Astrocyte of the cerebellum (primary cell): Measurements from ENCODE around the gene COL19A1.

Experiments used
- DNase-seq: peaks from one replicate; pipeline ENCODE4 v3.0.0-alpha.2; 2011; ENCODE audit warnings: low read depth
- H3K4me3 ChIP-seq: 2 replicates; pipeline ENCODE4 v1.5.1; 2011; ENCODE audit warnings: mild to moderate bottlenecking, low read depth, low read length, moderate library complexity
- in situ Hi-C: cut with HindIII; loops from 2 replicates; pipeline ENCODE4 v1.10.0; 2017; ENCODE audit warnings: low sequenced_read_pairs
- TF ChIP-seq, protein P1 (sequence below): IDR thresholded peaks from 2 replicates; pipeline ENCODE4 v1.5.1; 2012; ENCODE audit warnings: low read length, low read depth, moderate library complexity, mild to moderate bottlenecking; ENCODE audit errors: missing control alignments

The COL19A1 gene

DNA sequence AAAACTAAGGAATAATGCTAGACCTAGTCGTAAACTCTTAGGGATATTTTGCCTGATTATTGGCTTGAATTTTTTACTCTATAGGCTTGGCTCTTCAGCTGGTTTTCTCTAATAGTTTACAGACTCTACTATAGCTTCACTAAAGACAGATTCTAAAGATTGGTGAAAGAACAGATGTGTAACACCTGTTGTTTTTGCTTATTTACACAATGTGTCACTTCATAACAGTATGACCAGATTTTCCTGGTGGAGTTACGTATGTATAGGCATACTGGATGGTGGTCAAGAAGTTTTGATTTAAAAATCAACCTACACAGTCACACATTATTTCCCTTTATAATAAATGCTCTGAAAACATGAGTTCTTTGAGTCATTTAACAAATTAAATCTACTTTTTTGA, 4.8 kb downstream of the COL19A1 start:
- TF ChIP-seq, protein P1, sequence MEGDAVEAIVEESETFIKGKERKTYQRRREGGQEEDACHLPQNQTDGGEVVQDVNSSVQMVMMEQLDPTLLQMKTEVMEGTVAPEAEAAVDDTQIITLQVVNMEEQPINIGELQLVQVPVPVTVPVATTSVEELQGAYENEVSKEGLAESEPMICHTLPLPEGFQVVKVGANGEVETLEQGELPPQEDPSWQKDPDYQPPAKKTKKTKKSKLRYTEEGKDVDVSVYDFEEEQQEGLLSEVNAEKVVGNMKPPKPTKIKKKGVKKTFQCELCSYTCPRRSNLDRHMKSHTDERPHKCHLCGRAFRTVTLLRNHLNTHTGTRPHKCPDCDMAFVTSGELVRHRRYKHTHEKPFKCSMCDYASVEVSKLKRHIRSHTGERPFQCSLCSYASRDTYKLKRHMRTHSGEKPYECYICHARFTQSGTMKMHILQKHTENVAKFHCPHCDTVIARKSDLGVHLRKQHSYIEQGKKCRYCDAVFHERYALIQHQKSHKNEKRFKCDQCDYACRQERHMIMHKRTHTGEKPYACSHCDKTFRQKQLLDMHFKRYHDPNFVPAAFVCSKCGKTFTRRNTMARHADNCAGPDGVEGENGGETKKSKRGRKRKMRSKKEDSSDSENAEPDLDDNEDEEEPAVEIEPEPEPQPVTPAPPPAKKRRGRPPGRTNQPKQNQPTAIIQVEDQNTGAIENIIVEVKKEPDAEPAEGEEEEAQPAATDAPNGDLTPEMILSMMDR, result no peak

DNA sequence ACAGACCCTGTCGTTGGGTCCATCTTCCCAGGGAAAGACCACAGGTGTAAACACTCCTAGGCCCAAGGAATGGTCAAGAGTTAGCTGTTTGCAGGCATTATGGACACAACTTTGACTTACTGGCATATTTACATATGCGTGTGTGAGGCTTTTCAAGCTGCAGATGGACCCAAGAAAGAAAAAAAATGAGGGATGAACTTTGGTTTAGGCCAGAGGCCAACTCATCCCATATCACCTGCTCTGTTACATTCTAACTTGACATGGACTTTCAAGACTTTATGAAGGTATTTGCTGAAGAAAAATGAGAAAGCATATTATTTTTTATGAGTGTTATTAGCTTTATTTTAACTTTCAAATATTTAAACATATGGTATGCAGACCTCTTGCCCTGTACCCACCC, 6.9 kb downstream of the COL19A1 start:
- TF ChIP-seq, protein P1, result no peak
- H3K4me3 ChIP-seq, result no peak overlapping the region
- in situ Hi-C loops, result no loop called here
- DNase-seq, result no peak

More for the DNA sequence above, 4.8 kb downstream of the COL19A1 start:
- no peak for DNase-seq
- in situ Hi-C loops, result no loop called here
- no peak overlapping the region for H3K4me3 ChIP-seq

DNA sequence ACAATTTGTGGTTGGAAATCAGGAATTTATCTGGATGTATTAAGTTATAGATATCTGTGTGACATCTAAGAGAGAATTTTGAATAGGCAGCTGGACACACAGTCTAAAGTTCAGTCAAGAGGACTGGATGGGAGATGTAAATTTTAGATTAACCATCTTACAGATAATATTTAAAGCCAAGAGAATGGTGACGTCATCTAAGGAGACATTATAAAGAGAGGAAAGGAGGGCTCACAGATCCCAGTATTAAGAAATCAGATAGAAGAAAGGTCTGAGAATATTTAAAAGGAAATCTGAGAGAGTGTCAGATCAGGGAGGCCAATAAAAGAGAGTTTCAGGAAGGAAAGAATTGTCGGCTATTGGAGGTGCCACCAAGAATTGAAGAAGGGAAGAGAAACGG, 9.4 kb downstream of the COL19A1 start:
- TF ChIP-seq, protein P1, result no peak
- no peak for DNase-seq
- H3K4me3 ChIP-seq, result no peak overlapping the region
- in situ Hi-C loops, result no loop called here

DNA sequence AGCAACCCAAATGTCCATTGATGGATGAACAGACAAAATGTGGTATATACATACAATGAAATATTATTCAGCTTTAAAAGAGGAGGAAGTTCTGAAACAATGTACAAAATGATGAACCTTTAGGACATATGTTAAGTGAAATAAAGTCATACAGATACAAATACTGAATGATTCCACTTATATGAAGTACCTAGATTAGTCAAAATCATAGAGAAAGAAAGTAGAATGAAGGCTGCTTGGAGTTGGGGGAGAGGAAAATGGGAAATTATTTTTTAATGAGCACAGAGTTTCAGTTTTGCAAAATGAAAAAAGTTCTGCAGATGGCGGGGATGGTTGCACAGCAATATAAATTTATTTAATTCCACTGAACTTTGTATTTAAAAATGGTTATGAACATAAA, 12.4 kb downstream of the COL19A1 start:
- DNase-seq, result no peak

DNA sequence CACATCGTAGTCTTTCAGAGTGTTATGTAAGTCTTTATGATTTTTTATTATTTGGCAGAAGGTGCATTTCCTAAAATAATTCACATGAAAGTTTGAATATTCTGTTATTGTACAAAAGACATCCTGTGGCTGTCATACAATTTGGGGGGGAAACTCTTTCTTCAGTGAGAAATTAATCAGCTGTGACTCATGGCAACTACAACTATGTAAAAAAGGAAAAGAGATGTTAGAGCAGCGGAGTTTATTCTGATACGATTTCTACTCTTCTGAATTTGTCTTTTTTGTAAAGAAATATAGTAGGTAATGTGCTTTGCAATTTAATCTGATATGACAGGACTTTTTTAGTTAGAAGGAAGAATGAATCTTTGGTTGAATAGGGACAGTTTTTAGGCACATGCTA, 14.2 kb downstream of the COL19A1 start:
- in situ Hi-C loops, result no loop called here
- TF ChIP-seq, protein P1, result no peak
- no peak for DNase-seq
- no peak overlapping the region for H3K4me3 ChIP-seq

More for the DNA sequence above, 12.4 kb downstream of the COL19A1 start:
- no peak overlapping the region for H3K4me3 ChIP-seq
- TF ChIP-seq, protein P1, result no peak
- in situ Hi-C loops, result no loop called here

DNA sequence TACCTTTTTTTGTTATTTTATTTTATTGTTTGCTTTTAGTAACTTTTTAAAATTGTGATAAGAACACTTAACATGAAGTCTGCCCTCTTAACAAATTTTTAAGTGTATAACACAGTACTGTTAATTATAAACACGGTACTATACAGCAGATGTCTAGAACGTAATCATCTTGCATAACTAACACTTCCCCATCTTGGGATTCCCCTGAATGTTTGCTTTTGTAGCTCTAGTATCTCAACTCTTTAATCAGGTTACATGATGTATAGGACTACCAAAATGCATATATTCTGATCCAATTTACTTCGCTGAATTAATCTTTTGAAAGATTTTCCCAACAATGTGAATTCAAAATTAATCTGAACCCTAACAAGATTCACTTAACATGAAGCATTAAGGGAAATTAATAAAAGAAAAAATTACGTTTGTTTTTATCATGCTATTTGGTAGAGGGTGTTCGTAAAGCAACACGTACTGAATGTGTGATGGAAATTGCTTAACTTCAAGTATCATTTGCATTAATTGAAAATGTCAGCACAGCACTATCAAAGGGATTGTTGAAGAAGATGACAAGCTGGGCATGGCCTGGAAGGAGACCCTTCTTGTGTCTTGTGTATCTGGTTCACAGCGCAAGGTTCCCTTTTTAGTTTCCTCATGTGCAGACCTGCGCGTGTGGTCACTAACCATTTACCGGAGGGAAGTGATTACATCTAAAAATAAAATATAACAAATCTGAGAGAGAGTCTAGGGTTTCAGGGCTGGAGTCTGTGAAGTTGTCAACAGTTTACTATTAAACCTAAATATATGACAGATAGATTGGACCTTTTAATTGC, 15.2 kb downstream of the COL19A1 start:
- no peak overlapping the region for H3K4me3 ChIP-seq
- in situ Hi-C loops, result no loop called here
- no peak for DNase-seq
- TF ChIP-seq, protein P1, result no peak
